GM04504 (cell line): ENCODE results near the gene HCN1.

Experiments
- DNase-seq: peaks from one replicate; pipeline ENCODE4 v3.0.0-alpha.2; 2012; ENCODE audit warnings: low read depth

HCN1 gene

DNA sequence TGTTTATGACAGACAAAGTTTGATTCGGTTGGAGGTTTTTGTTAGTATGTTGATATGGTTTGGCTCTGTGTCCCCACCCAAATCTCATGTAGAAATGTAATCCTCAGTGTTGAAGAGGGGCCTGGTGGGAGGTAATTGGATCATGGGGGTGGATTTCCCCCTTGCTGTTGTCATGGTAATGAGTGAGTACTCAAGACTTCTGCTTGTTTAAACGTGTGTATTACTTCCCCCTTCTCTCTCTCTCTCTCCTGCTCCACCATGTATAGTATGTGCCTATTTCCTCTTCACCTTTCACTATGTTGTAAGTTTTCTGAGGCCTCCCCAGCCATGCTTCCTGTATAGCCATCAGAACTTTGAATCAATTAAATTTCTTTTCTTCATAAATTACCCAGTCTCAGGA lies 415.1 kb downstream of the HCN1 start:
- no peak for DNase-seq

- DNase-seq, result no peak
These were observed 417.1 kb downstream of the HCN1 start for GRCh38 chr5:45279109-45279508.

DNA sequence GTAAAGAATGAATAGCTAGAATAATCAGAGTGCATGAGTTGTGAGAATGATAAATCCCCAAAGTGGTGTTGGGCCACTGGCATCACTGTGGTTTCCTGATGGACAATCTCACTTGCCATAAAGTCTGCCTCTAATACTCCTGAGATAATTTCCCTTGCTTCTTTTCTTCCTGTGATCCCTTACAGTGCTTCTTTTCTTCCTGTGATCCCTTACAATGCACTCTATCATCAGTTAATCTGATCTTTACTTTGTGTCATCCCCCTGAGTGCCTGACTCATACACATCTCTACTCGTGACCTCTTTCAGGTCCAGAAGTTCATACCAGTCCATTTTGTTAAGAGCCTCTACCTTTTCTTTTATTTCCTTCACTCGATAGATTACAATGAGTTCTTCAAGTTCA lies 418.3 kb downstream of the HCN1 start:
- no peak for DNase-seq

DNA sequence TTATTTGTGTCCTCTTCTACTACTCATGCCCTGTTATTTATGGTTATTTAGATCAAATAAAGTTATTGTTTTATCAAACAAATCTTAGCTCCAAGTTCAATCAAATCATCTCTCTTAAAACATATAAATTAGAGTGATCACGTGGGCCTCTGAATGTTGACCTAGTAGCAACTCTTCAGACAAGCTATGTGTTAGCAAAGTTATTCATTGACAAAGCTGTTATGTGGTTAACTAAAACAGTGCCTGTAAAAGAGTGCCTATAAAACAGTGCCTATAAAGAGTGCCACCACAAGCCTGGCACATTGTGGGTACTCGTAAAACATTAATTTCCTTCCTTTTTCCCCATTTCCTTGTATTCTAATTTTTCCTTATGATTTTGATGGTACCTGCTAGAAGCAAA lies 421.9 kb downstream of the HCN1 start:
- no peak for DNase-seq

- DNase-seq, result no peak
These were observed 424.6 kb downstream of the HCN1 start for GRCh38 chr5:45271626-45272025.

- DNase-seq, result no peak
These were observed 431.7 kb downstream of the HCN1 start for GRCh38 chr5:45264447-45264846.

- no peak for DNase-seq
These were observed 434.1 kb downstream of the HCN1 start for GRCh38 chr5:45262061-45262590.

- DNase-seq, result no peak
These were observed 435.1 kb downstream of the HCN1 start for GRCh38 chr5:45261125-45261524.

DNA sequence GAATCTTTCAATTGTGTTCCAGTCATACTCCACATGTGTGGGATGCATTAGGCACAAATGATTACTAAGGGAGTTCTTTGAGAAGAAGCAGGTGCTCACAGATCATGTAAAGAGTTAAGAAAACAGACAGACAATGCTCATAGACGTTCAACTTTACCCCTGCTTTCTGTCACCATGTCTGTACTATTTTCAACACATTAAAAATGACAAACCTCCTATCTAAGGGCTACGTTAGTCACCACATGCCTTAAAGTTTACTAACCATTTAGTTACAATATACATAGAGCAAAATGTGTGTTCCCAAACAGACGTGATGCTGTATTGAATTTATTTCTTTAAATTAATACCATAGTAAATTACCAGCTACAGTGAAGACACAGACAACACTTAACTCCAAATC lies 435.9 kb downstream of the HCN1 start:
- DNase-seq, result no peak

DNA sequence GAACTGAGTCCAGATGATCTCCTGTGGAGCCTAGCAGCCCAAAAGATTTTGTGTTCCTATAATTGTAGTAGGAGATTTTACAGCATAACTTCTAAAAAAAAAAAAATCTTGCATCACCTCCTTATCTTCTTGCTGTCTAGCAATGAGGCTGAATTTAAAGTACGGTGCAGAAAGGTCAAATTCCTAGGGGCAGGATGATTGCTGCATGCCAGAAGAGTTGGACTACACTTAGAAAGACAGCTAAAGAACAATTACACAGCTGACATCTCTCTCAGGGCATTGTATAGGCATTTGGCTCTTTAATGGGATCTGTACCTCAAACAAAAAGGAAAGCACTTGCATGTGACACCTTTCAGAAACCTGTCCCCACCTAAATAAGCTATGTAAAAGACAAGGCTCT lies 443.2 kb downstream of the HCN1 start:
- DNase-seq, result no peak

DNA sequence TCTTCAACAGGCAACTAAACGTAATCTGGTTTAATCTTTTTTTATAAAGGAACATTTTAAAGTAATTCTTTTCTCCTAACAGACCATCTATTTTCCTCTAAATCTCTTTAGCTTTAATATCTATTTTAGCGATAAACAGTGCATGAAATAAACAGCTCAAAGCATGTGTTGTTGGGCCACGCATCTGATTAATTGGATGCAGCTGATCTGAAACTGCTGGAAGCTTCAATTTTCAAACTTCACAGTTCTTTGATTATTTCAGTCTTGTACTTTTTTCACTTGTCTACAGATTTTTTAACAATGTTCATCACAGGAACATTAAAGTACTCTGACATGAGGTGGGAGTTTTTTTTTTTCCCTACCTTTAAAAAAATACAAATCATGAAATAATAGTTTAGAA lies 443.6 kb downstream of the HCN1 start:
- no peak for DNase-seq

GRCh38 chr5:45225571-45226031 lies 470.6 kb downstream of the HCN1 start:
- DNase-seq, result no peak

DNA sequence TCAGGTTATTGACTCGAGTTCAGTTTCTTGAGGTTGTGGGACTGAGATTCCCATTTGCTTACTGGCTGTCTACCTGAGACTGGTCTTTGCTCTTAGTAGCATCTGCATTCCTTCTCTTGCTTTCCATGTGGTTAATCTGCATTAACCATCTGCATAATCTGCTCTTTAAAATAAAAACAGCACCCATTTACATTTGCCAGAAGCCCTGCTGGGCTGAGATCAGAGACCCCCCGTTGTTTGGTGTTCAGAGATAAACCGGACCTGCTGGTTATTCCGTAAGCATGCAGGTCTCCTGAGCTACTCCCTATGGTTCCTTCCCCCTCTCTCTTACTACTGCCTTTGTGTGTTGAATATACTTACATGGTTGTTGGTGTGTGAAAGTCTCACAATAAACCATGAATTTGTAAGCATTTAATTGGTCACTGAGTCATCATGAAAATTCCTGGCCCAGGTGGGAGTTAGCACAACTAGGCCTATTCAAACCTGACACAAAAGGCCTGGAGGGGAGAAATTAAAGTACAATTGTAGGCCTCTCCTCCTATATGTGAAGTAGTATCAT lies 490.7 kb downstream of the HCN1 start:
- no peak for DNase-seq
